GM12864 (cell line): ENCODE data around the gene UGT1A1.

Source experiments
- DNase-seq: peaks from one replicate; pipeline ENCODE4 v3.0.0-alpha.2; 2011; ENCODE audit warnings: low read depth
- H3K4me3 ChIP-seq: 2 replicates; pipeline ENCODE4 v1.5.1; 2011; ENCODE audit warnings: mild to moderate bottlenecking, low read depth, low read length, control low read depth
- TF ChIP-seq, protein P1 (sequence below): IDR thresholded peaks from 2 replicates; pipeline ENCODE4 v1.5.1; 2011; ENCODE audit warnings: low read depth, mild to moderate bottlenecking, moderate library complexity, low read length, control low read depth, inconsistent platforms; ENCODE audit errors: missing control alignments

Gene UGT1A1

DNA sequence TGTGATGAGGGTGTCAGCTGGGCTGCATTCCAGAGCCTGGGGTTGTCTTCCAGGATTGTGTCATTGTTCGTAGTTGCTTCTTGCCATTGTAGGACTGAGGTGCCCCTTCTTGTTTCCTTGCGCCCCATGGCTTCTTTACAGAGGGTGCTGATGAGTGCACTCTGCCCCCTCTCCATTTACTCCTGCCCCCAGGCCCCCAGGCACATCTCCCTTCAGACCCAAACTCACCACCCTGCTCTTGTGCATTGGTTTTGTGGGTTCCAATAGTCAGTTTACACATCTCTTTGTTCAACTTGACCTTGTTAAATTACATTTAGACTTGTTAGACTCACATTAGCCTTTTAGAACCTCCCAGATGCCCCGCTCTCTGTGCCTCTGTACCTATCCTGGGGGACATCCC lies 61.1 kb downstream of the UGT1A1 start:
- TF ChIP-seq, protein P1, sequence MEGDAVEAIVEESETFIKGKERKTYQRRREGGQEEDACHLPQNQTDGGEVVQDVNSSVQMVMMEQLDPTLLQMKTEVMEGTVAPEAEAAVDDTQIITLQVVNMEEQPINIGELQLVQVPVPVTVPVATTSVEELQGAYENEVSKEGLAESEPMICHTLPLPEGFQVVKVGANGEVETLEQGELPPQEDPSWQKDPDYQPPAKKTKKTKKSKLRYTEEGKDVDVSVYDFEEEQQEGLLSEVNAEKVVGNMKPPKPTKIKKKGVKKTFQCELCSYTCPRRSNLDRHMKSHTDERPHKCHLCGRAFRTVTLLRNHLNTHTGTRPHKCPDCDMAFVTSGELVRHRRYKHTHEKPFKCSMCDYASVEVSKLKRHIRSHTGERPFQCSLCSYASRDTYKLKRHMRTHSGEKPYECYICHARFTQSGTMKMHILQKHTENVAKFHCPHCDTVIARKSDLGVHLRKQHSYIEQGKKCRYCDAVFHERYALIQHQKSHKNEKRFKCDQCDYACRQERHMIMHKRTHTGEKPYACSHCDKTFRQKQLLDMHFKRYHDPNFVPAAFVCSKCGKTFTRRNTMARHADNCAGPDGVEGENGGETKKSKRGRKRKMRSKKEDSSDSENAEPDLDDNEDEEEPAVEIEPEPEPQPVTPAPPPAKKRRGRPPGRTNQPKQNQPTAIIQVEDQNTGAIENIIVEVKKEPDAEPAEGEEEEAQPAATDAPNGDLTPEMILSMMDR = no peak
- no peak overlapping the region for H3K4me3 ChIP-seq
- no peak for DNase-seq

DNA sequence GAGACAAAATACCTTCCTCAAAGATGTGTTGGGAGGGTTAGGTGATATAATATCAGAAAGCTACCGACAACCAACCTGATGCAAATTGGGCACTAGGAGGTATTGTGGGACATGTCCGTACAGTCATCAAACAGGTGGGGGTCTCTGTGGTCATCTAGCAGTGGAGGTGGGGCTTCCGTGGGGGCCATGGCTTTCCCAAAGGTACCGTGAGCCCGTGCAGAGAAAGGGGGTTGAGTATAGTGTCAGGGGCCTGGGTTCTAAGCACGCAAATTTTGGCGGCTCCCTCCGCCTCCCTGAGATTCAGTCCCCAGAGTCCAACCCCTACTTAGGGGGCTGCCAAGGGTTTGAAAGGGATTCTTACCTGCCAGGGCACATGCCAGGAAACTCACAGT lies 61.6 kb downstream of the UGT1A1 start:
- no peak overlapping the region for H3K4me3 ChIP-seq
- TF ChIP-seq, protein P1 = no peak
- DNase-seq = no peak

DNA sequence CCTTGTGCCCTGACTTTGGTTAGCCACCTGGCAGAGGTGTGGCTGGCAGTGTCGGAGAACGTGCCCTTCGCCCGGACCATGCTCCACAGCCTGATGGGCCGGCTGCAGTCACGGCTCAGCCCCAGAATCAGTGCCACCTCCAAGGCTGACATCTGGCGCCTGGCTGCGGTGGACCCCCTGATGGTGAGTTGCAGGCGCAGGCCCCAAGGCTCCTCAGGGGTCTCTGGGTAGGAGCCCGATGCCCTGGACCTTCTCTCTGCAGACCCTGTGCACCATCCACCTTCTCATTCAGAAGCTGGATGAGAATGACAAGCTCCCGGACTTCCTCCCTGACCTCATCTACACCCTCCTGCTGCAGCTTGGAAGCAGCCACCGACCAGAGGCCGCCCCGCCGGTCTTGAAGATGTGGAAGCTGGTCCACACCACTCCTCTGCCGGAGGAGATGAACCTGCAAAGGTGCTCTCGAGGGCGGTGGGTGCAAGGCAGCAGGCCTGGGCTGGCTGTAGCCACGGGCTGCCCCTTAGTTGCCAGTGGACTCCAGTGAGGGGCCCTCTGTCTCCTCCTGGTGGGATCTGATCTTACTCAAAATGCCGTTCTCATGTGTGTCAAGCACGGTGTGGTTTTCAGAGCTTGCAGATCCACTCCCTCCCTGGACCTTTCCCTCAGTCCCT lies 62.2 kb downstream of the UGT1A1 start:
- DNase-seq = no peak
- TF ChIP-seq, protein P1 = no peak
- no peak overlapping the region for H3K4me3 ChIP-seq
